Osteocyte (in vitro differentiated cells): ENCODE data around the gene BLOC1S5. TPM values are rescaled to one million over a fixed set of nuclear protein-coding genes. Genes with fewer than 3 reads are reported as not detected.

Experiments used
- DNase-seq: peaks from one replicate; pipeline ENCODE4 v3.0.0; 2021; ENCODE audit warnings: mixed read lengths; ENCODE audit not compliant: unreplicated experiment; ENCODE audit errors: extremely low spot score
- H3K27ac Mint-ChIP-seq: one replicate; pipeline ENCODE4 v1.8.0; 2021; ENCODE audit warnings: mild to moderate bottlenecking, mixed read lengths; ENCODE audit not compliant: unreplicated experiment
- H3K27me3 Mint-ChIP-seq: one replicate; pipeline ENCODE4 v1.8.0; 2021; ENCODE audit warnings: mixed read lengths; ENCODE audit not compliant: unreplicated experiment
- H3K36me3 Mint-ChIP-seq: one replicate; pipeline ENCODE4 v1.8.0; 2021; ENCODE audit warnings: mixed read lengths; ENCODE audit not compliant: unreplicated experiment
- H3K4me1 Mint-ChIP-seq: one replicate; pipeline ENCODE4 v1.8.0; 2021; ENCODE audit warnings: mixed read lengths; ENCODE audit not compliant: unreplicated experiment
- H3K4me3 Mint-ChIP-seq: one replicate; pipeline ENCODE4 v1.8.0; 2021; ENCODE audit warnings: mild to moderate bottlenecking, moderate library complexity, mixed read lengths; ENCODE audit not compliant: unreplicated experiment
- H3K9me3 Mint-ChIP-seq: one replicate; pipeline ENCODE4 v1.8.0; 2021; ENCODE audit warnings: mixed read lengths; ENCODE audit not compliant: unreplicated experiment
- CTCF ChIP-seq: fragments of 200-600 bp; sonication (generic); IDR thresholded peaks from 2 replicates; pipeline ENCODE4 v1.5.0; 2021; ENCODE audit warnings: antibody characterized with exemption, mild to moderate bottlenecking, moderate library complexity
- total RNA-seq: library from RNA; stranded (reverse); gene quantifications from 2 replicates; pipeline ENCODE4 v1.2.1, GENCODE V29; 2021

The BLOC1S5 gene
- total RNA-seq, 1 donor from 2014 or later: 11.0 TPM

GRCh38 chr6:8087870-8088754 lies 23.9 kb upstream of the BLOC1S5 start:
- no peaks in the 10 kb centered on the region for H3K27me3 Mint-ChIP-seq
- peaks cover 29% of the 10 kb centered on the region for H3K4me1 Mint-ChIP-seq
- no peak overlapping the region for H3K4me3 Mint-ChIP-seq
- H3K9me3 Mint-ChIP-seq: peaks cover 5% of the 10 kb centered on the region
- DNase-seq: no peak
- TF ChIP-seq CTCF: no peak
- H3K36me3 Mint-ChIP-seq: peaks cover 46% of the 10 kb centered on the region
- no peak overlapping the region for H3K27ac Mint-ChIP-seq

GRCh38 chr6:8086755-8087306 lies 22.6 kb upstream of the BLOC1S5 start:
- H3K27me3 Mint-ChIP-seq: no peaks in the 10 kb centered on the region
- TF ChIP-seq CTCF: no peak
- no peak overlapping the region for H3K4me3 Mint-ChIP-seq
- H3K4me1 Mint-ChIP-seq: peaks cover 38% of the 10 kb centered on the region
- peak; percentile 53 for DNase-seq
- peaks cover 41% of the 10 kb centered on the region for H3K36me3 Mint-ChIP-seq
- peaks cover 5% of the 10 kb centered on the region for H3K9me3 Mint-ChIP-seq
- H3K27ac Mint-ChIP-seq: peak overlapping the region; percentile 29

GRCh38 chr6:8085053-8085511 lies 20.9 kb upstream of the BLOC1S5 start:
- Mint-ChIP-seq H3K4me1 (peaks cover 47% of the 10 kb centered on the region), H3K4me3 (no peak overlapping the region), H3K27ac (peak overlapping the region; percentile 91), H3K9me3 (no peaks in the 10 kb centered on the region), H3K36me3 (peaks cover 30% of the 10 kb centered on the region), H3K27me3 (no peaks in the 10 kb centered on the region)
- DNase-seq: no peak
- no peak for TF ChIP-seq CTCF

GRCh38 chr6:8084586-8084985 lies 20.4 kb upstream of the BLOC1S5 start:
- no peak overlapping the region for H3K4me3 Mint-ChIP-seq
- H3K27me3 Mint-ChIP-seq: no peaks in the 10 kb centered on the region
- peak overlapping the region; percentile 91 for H3K27ac Mint-ChIP-seq
- no peaks in the 10 kb centered on the region for H3K9me3 Mint-ChIP-seq
- DNase-seq: no peak
- H3K4me1 Mint-ChIP-seq: peaks cover 52% of the 10 kb centered on the region
- no peak for TF ChIP-seq CTCF
- peaks cover 32% of the 10 kb centered on the region for H3K36me3 Mint-ChIP-seq
